ENCODE data around the gene PDX1.
"Not testable (repeated sequence)": the region's sequence is repeated elsewhere in the genome, so short reads cannot be mapped to it uniquely, and the experiment has no call there.

PDX1 gene

DNA sequence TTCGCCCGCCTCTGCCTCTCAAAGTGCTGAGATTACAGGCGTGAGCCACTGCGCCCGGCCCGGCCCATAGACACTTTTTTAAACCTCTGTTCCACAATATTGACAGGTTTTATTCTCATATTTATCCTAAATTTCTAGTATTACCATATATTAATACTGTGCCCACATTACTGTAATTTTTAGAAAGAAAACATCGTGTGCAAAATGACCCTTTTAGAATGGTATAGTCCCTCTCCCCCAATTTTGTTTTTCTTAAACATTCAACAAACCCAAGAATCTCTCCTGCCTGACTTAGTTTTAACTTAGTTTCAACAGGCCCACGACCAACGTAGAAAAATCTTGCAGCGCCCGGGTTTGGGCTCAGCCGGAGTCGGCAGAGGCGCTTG, 40.2 kb downstream of the PDX1 start:
- FAIRE-seq, result no peak

GRCh38 chr13:27960362-27961226, 40.8 kb downstream of the PDX1 start:
- peak; percentile 51 for FAIRE-seq

DNA sequence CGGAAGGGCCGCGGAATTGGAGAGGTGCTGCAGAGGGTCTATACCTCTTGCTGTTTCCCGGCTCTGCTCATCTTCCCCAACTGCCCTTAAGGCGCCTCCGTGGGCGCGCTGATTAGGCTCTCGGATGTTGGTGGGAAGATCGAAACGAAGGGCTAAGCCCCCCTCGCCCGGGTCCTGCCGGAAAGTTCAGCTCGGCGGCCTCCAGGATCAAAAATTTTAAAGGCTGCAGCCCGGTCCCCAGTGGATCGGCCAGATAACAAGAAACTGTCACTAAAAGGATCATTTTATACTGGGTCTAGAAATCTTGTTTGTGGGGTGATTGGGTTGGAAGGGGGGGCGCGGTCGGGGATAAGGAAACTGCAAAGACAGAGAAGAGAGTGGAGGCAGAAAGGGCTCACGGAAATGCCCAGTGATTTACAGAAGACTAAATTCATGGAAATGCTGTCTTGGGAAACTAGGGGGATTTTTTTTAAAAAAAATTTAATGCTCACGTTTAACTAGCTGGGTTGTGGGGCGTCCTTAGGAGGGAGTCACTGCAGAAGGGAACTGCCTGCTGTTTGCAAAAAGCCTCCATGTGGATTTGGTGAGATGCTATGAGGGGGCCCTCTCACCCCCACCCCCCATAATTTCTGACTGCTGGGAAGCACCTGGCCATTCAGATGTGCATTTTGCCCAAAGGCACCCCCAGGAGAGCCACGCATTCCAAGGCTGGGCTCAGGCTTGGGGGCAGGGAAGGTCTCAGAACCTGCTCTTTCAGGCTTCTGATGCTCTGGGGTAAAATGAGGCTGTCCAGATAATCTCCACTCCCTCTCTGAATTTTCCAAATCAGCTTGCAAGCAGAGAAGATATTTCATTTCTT, 41.7 kb downstream of the PDX1 start:
- FAIRE-seq, result no peak

GRCh38 chr13:27962128-27962841, 42.5 kb downstream of the PDX1 start:
- no peak for FAIRE-seq

- no peak for FAIRE-seq
Observed at GRCh38 chr13:27962982-27963381, 43.2 kb downstream of the PDX1 start.

DNA sequence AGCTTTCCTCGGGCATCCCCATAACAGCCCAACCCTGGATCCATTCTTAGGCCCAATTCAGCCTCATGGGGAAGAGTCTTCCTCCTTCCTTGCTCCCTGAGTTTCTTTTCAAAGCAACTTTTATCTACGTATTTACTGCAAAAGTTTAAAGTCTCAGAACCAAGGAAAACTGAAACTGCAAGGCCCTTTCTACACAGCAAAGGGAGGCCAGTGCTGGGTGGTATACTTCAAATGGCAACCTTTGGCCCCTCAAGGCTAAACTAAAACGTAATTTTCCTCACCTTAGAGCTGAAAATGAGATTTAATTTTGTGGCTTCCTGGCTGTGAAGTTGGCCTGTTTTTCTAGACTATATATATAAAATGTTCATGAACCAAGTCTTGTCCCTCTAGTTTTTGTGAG, 43.7 kb downstream of the PDX1 start:
- FAIRE-seq, result no peak

GRCh38 chr13:27964206-27964605, 44.4 kb downstream of the PDX1 start:
- not testable (repeated sequence) for FAIRE-seq

DNA sequence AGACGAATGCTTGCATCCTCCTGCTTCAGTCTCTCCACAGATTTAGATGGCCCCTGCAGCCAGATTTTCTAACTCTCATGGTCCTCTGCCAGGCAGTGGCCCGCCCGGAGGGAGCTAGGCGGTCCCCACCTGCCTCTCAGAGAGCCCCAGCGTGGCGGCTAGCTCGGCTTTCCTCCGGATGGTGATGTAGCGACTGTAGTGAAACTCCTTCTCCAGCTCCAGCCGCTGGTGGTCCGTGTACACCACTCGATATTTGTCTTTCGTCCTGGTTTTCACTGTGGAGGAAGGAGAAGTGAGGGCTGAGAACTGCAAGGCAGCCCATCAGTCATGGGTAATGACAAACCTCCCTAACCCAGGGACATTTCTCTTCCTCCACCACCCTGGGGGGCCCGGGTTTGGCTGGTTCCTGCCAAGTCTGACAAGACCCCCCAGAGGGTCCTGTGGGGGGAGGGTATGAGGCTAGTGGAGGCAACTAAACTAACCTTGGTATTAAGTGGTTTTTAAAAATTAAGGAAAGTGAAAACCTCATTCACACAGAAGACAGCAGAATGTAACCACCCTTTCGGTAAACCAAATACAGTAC, 45.0 kb downstream of the PDX1 start:
- no peak for FAIRE-seq

- FAIRE-seq, result no peak
Observed at GRCh38 chr13:27965343-27965739, 45.5 kb downstream of the PDX1 start.

DNA sequence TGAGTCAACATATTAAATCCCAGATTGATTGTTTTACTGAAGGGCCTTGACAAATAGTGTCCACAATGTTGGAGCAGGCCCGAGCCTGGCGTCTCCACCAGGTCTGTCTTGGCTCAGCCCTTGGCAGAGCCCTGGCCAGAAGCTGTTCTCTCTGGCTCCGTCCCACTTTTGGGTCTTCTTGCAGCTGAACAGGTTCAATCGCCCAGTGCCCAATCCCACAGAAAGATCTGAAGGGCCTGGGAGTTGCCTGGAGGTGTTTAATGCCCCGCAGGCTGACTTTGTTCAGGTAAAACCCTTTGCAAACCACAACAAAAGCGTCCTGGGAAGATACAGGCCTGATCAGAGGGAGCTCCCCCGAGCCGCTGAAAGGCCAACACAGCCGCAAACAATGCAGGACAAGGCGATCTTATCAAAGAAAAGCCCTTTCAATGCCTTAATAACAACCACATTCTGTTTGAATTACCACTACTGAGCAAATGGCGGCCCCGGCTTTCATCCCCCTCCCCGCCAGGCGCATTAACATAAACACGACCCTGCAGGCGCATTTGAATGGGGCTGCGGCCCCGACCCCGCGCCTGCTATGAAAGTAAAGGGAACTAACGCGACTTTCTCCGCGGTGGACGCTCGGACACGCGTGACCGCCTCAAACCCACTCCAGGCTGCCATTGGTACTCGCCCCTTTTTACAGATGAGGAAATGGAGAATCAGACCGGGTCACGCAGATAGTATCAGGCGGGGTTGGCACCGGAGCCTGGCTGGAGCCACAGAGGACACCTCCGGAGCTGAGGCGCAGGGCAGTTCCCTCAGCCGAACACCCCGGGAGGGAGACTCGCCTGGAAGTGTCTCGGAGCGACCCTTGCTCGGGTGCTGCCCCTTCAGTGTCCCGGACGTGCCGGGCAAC, 46.2 kb downstream of the PDX1 start:
- no peak for FAIRE-seq

GRCh38 chr13:27966641-27967202, 46.9 kb downstream of the PDX1 start:
- FAIRE-seq, result no peak

DNA sequence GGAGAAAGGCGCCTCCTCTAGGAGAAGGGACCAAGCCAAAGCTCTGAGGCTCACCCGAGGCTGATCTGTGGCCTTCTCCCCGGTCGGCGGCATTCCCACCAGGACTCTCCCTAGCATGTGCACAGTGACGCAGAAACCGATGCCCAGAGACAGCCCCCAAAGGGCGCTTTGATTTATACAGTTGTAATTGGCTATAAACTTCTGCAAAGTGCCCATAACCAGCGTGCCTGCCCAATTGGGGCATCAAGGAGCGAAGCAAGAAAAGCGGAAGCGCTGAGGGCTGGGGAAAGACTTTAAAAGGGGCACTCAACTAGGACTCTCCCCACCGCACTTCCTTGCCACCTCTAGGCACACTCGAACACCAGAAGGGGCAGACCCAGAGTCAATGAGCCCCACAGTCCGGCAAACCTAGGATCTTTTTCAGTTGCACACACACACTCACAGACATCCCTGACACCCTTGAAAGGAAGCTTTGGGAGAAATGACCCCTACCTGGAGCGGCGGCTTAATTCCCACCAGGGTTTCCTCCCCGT, 47.5 kb downstream of the PDX1 start:
- FAIRE-seq, result no peak

GRCh38 chr13:27967736-27968315, 48.0 kb downstream of the PDX1 start:
- FAIRE-seq, result no peak

DNA sequence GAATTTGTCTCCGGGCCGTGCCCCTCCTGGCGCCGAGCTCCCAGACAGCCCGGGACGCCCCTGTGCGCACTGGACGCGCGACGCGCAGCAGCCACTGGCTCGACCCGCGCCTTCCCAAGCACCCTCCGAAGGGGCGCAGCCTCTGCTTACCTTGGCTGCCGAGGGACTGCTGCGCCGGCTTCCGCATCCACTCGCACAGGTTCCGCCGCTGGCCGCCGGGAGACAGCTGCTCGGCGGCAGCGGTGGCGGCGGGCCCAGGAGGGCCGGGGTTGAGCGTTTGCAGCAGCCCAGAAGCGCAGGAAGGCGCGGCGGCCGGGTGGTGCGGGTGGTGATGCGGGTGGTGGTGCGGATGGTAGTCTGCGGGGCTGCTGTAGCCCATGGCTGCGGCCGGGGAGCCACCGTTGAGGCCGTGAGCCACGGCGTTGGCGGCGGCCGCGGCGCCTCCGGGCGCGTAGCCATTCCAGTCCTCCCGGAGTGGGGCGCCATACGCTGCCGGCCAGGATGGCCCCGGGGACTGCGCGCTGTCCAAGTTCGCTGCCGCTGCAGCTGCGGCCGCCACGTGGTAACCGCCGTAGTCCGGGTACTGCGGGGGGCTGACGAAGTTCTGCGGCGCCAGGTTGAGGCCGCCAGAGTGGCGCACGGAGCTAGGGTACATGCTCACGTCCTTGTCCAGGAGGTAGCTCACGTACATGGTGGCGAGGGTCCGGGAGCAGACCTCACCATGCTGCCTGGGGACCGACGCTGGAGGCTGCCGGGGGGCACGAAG, 48.7 kb downstream of the PDX1 start:
- no peak for FAIRE-seq

- FAIRE-seq, result no peak
Observed at GRCh38 chr13:27969082-27969865, 49.5 kb downstream of the PDX1 start, which contains the start of gene CDX2. Gene CDX2, minus strand, starts transcription at chr13:27969315. Its CDS starts 309 bp downstream, at chr13:27969006.

DNA sequence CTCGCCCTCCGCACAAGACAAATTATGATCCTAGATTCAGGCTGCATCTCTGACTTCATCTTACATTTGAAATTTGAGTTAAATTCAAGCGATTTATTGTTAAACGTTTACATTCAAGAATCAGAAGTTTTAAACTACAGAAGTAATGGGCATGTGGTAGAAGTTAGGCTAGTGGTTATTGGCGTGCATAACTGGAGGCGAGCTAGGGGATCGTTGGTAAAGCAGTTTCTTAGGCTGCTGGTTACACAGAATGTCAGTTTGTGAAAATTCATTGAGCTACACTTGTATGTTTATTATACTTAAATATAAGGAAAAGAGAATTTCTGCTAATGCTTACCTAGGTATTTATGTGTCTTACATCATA, 50.0 kb downstream of the PDX1 start:
- FAIRE-seq, result no peak

GRCh38 chr13:27970382-27971235, 50.8 kb downstream of the PDX1 start:
- no peak for FAIRE-seq

DNA sequence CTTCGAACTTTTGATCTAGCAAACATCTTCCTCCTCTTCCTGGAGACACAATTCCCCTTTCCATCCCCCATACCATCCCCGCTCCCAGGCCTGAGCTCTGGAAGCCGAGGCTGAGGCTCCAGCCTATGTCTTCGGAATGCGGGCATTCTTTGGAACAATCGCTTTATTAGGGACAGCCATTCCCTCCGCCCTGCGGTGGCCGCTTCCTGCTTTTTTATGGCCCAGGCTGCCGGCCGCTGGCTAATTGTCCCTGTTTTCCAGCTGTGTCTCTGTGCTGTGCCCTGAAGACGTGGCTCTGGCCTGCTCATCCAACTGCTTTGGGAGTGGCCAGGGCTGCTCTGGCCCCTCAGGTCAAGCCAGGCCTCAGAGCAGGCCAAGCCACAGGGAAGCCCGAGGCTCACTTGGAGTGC, 51.4 kb downstream of the PDX1 start:
- FAIRE-seq, result no peak
